Natural killer cell (primary cell): ENCODE data around the gene SLC32A1. TPM values are rescaled to one million over a fixed set of nuclear protein-coding genes. Genes with fewer than 3 reads are reported as not detected.

ENCODE experiments used
- ATAC-seq, 3 donors: fragments of 150-1000 bp in 2 of 3; fragments of 200-7000 bp in 1 of 3; cut with Tn5 transposase; 1 replicate in 1 of 3; 2 replicates in 2 of 3; pipeline ENCODE4 v1.10.0; 2021; ENCODE audit warnings: mild to moderate bottlenecking in 2 of 3, moderate library complexity in 2 of 3
- DNase-seq, 2 donors: peaks; one replicate each; pipeline versions ENCODE4 v3.0.0 to v3.0.0-alpha.2; 2013 to 2021; ENCODE audit warnings: mixed read lengths in 1 of 2
- H3K27ac ChIP-seq: one replicate; pipeline ENCODE4 v1.5.1; 2013; ENCODE audit warnings: mild to moderate bottlenecking, low read length
- H3K27me3 ChIP-seq: one replicate; pipeline ENCODE4 v1.6.1; 2013; ENCODE audit warnings: low read length; ENCODE audit not compliant: control insufficient read depth, insufficient read depth
- H3K36me3 ChIP-seq: one replicate; pipeline ENCODE4 v1.6.1; 2013; ENCODE audit warnings: low read length; ENCODE audit not compliant: control insufficient read depth, insufficient read depth
- H3K4me1 ChIP-seq: one replicate; pipeline ENCODE4 v1.6.1; 2013; ENCODE audit warnings: low read length; ENCODE audit not compliant: control insufficient read depth, insufficient read depth
- H3K4me3 ChIP-seq: one replicate; pipeline ENCODE4 v1.5.1; 2013; ENCODE audit warnings: low read length
- H3K9me3 ChIP-seq: one replicate; pipeline ENCODE4 v1.6.1; 2013; ENCODE audit warnings: low read length; ENCODE audit not compliant: control insufficient read depth, insufficient read depth
- H3K27ac Mint-ChIP-seq, 2 donors: one replicate each; pipeline ENCODE4 v1.8.0; 2022; ENCODE audit warnings: mild to moderate bottlenecking in 2 of 2, mixed read lengths in 2 of 2, moderate library complexity in 1 of 2
- H3K27me3 Mint-ChIP-seq, 2 donors: one replicate each; pipeline ENCODE4 v1.8.0; 2022; ENCODE audit warnings: low read depth in 2 of 2, mixed read lengths in 2 of 2
- H3K36me3 Mint-ChIP-seq: one replicate; pipeline ENCODE4 v1.8.0; 2022; ENCODE audit warnings: mixed read lengths
- H3K4me1 Mint-ChIP-seq, 2 donors: one replicate each; pipeline ENCODE4 v1.8.0; 2022; ENCODE audit warnings: mixed read lengths in 2 of 2
- H3K4me3 Mint-ChIP-seq: one replicate; pipeline ENCODE4 v1.8.0; 2022; ENCODE audit warnings: mild to moderate bottlenecking, moderate library complexity, mixed read lengths
- H3K9me3 Mint-ChIP-seq, 2 donors: one replicate each; pipeline ENCODE4 v1.8.0; 2022; ENCODE audit warnings: mixed read lengths in 2 of 2
- CTCF ChIP-seq: fragments of 200-600 bp; IDR thresholded peaks from one replicate; pipeline ENCODE4 v1.8.0; 2022; ENCODE audit warnings: antibody characterized with exemption
- WGBS: methylation state at CpG from one replicate; pipeline ENCODE4 v1.1.7; 2013; ENCODE audit warnings: missing lambda C conversion rate; ENCODE audit not compliant: insufficient coverage; 5-methylcytosine and 5-hydroxymethylcytosine counted together
- intact Hi-C: fragments of 100-400 bp; cut with micrococcal nuclease; formaldehyde crosslinking; loops from one replicate; pipeline ENCODE4 v1.14.2; 2022
- total RNA-seq, 4 donors: library from RNA; stranded (reverse); fragments of 120-200 nt in 1 of 4; gene quantifications; one replicate each; pipeline versions ENCODE4 v1.2.3 to v1.2.4, GENCODE V29; 2013 to 2022

Gene SLC32A1
- total RNA-seq, 3 donors from 2014 or later (not counting 1 experiment from before 2014, with no cell fraction given), result not detected

GRCh38 chr20:38762174-38762573 is 37.9 kb downstream of the SLC32A1 start:
- Mint-ChIP-seq H3K27me3 (no peaks in the 10 kb centered on the region), H3K36me3 (peaks cover 45% of the 10 kb centered on the region), H3K4me3 (no peak overlapping the region), H3K9me3 (no peaks in the 10 kb centered on the region), H3K27ac (no peak overlapping the region), H3K4me1 (peaks cover 0 to 5% of the 10 kb centered on the region in 2 donors)
- no peaks in the 10 kb centered on the region for H3K9me3 ChIP-seq
- no peak overlapping the region for H3K4me3 ChIP-seq
- ATAC-seq (no peak), DNase-seq (no peak)
- peaks cover 73% of the 10 kb centered on the region for H3K36me3 ChIP-seq
- intact Hi-C loops, result no loop called here
- no peaks in the 10 kb centered on the region for H3K4me1 ChIP-seq
- no peak overlapping the region for H3K27ac ChIP-seq
- TF ChIP-seq CTCF, result no peak
- no peaks in the 10 kb centered on the region for H3K27me3 ChIP-seq

- Mint-ChIP-seq H3K9me3 (no peaks in the 10 kb centered on the region), H3K27me3 (no peaks in the 10 kb centered on the region), H3K4me1 (peaks cover 0 to 9% of the 10 kb centered on the region in 2 donors), H3K27ac (no peak overlapping the region), H3K4me3 (no peak overlapping the region), H3K36me3 (peaks cover 44% of the 10 kb centered on the region)
- DNase-seq, result no peak
- TF ChIP-seq CTCF, result no peak
- Histone ChIP-seq H3K36me3 (peaks cover 77% of the 10 kb centered on the region), H3K4me3 (no peak overlapping the region), H3K27me3 (no peaks in the 10 kb centered on the region), H3K4me1 (no peaks in the 10 kb centered on the region), H3K9me3 (no peaks in the 10 kb centered on the region), H3K27ac (no peak overlapping the region)
- WGBS, result 83% methylated on average over 1 of the region's 1 CpG
- ATAC-seq, result no peak
- intact Hi-C loops, result no loop called here
These were observed 39.3 kb downstream of the SLC32A1 start for GRCh38 chr20:38763616-38764015.

GRCh38 chr20:38764567-38765318 is 40.5 kb downstream of the SLC32A1 start:
- no peaks in the 10 kb centered on the region for H3K27me3 ChIP-seq
- 81% methylated on average over 10 of the region's 11 CpGs for WGBS
- Mint-ChIP-seq H3K9me3 (no peaks in the 10 kb centered on the region), H3K4me1 (peaks cover 0 to 14% of the 10 kb centered on the region in 2 donors), H3K4me3 (no peak overlapping the region), H3K36me3 (peaks cover 37% of the 10 kb centered on the region), H3K27ac (peak overlapping the region in 1 of 2 donors; percentile 59), H3K27me3 (no peaks in the 10 kb centered on the region)
- H3K4me1 ChIP-seq, result no peaks in the 10 kb centered on the region
- no peak overlapping the region for H3K27ac ChIP-seq
- intact Hi-C loops, result no loop called here
- H3K9me3 ChIP-seq, result no peaks in the 10 kb centered on the region
- TF ChIP-seq CTCF, result no peak
- DNase-seq (no peak), ATAC-seq (peak in 2 of 3 donors; percentile 44 to 81)
- H3K4me3 ChIP-seq, result no peak overlapping the region
- H3K36me3 ChIP-seq, result peaks cover 86% of the 10 kb centered on the region

GRCh38 chr20:38766071-38766470 is 41.8 kb downstream of the SLC32A1 start:
- H3K27ac ChIP-seq, result no peak overlapping the region
- H3K9me3 ChIP-seq, result no peaks in the 10 kb centered on the region
- no peak overlapping the region for H3K4me3 ChIP-seq
- peaks cover 80% of the 10 kb centered on the region for H3K36me3 ChIP-seq
- intact Hi-C loops, result no loop called here
- H3K36me3 Mint-ChIP-seq, result peaks cover 36% of the 10 kb centered on the region
- no peak overlapping the region for H3K27ac Mint-ChIP-seq
- no peaks in the 10 kb centered on the region for H3K27me3 ChIP-seq
- ATAC-seq, result no peak
- no peak overlapping the region for H3K4me3 Mint-ChIP-seq
- H3K4me1 Mint-ChIP-seq, result peaks cover 0 to 14% of the 10 kb centered on the region in 2 donors
- over 99% methylated on average over 4 of the region's 4 CpGs for WGBS
- H3K4me1 ChIP-seq, result no peaks in the 10 kb centered on the region
- no peak for TF ChIP-seq CTCF
- no peaks in the 10 kb centered on the region for H3K9me3 Mint-ChIP-seq
- no peak for DNase-seq
- no peaks in the 10 kb centered on the region for H3K27me3 Mint-ChIP-seq
